GM18519 (cell line): ENCODE results near the gene TSPAN33.
A peak's percentile ranks its signal among the peaks of the same experiment; 100 is the strongest.
"Not testable (repeated sequence)": the region's sequence is repeated elsewhere in the genome, so short reads cannot be mapped to it uniquely, and the experiment has no call there.

Source experiments
- ATAC-seq: cut with Tn5 transposase; IDR thresholded peaks from one replicate; pipeline ENCODE4 v1.9.1; 2021; ENCODE audit warnings: mild to moderate bottlenecking, moderate library complexity; ENCODE audit not compliant: unreplicated experiment, low FRiP score

TSPAN33 gene

GRCh38 chr7:129169171-129169671, 24.7 kb downstream of the TSPAN33 start:
- no peak for ATAC-seq

DNA sequence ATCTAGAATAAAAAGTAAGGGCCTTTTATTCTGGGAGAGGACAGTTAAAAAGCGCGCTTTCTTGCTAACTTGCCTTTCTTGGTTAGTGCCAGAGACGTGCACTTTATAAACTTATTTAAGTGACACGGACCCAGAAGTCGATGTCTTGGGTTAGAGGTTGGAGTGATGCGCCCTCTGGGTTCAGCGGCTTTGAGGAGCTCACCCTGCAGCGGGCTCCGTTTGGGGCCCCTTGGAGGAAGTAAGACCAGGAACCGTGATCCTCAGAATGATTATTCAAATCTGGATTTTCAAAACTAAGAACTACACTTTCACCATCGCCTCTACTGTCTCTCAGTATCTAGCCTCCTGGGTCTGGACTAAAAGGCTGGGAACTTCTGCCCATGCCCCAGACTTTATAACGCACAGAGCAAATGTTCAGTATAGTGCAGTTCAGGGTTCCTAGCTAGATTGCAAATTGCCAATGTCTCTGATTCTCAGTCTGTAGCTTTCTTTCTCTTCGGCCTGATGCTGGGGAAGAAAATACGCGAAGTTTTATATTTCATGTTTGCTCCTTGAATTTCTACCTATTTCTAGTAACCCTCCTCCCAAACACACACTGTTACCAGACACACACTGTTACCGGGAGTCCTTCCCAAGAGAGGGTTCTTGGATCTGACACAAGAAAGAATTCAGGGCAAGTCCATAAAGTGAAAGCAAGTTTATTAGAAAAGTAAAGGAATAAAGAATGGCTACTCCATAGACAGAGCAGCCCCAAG, 25.4 kb downstream of the TSPAN33 start:
- peak; percentile 51 for ATAC-seq

DNA sequence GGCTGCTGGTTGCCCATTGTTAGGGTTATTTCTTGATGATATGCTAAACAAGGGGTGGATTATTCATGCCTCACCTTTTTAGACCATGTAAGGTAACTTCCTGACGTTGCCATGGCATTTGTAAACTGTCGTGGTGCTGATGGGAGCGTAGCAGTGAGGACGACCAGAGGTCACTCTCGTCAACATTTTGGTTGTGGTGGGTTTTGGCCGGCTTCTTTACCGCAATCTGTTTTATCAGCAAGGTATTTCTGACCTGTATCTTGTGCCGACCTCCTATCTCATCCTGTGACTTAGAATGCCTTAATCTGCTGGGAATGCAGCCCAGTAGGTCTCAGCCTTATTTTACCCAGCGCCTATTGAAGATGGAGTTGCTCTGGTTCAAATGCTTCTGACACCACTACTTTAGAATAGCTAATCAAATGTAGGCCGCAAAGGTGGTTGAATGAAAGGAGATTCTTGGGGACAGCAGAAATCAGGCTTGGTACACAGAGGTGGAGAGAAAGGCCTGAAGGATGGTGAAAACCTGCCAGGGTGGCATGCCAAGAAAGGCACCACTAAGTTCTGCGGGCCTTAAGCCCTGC, 26.0 kb downstream of the TSPAN33 start:
- ATAC-seq: no peak

GRCh38 chr7:129173861-129174260, 29.4 kb downstream of the TSPAN33 start:
- ATAC-seq: not testable (repeated sequence)

- ATAC-seq: no peak
Observed at GRCh38 chr7:129176916-129177710, 32.6 kb downstream of the TSPAN33 start.

GRCh38 chr7:129184981-129185670, 40.6 kb downstream of the TSPAN33 start:
- ATAC-seq: no peak

- no peak for ATAC-seq
Observed at GRCh38 chr7:129186749-129187260, 42.3 kb downstream of the TSPAN33 start.

DNA sequence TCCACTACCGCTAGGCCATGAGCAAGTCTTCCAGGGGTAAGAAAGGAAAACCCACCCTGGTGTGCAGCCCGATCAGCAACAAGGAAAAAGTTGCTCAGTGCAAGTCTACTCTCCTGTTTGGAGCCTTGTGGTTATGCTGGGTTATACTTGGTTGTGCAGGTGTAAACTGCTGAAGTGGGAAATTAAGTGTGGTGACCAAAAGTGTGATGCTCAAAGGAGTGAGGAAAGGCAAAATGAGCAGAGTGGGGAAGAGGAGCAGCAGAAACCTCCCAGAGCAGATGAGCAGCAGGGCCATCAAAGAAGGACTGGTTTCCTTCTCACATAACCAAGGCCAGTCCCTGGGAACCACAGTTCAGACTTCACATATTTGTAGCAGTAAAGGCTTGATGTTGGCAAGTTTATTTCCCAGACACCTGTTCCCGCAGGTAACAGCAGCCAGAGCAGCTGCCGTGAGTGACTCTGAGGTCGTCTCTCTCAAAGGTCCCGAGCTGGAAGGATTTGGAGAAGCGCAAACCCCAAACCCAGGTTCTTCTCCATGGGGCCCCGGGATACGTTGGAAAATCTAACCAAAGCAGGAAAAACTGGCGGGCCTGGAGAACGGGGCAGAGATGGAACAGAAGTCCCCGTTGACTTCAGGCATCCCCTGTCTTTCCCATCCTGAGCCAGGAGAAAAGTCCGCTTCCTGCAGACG, 43.3 kb downstream of the TSPAN33 start:
- no peak for ATAC-seq

DNA sequence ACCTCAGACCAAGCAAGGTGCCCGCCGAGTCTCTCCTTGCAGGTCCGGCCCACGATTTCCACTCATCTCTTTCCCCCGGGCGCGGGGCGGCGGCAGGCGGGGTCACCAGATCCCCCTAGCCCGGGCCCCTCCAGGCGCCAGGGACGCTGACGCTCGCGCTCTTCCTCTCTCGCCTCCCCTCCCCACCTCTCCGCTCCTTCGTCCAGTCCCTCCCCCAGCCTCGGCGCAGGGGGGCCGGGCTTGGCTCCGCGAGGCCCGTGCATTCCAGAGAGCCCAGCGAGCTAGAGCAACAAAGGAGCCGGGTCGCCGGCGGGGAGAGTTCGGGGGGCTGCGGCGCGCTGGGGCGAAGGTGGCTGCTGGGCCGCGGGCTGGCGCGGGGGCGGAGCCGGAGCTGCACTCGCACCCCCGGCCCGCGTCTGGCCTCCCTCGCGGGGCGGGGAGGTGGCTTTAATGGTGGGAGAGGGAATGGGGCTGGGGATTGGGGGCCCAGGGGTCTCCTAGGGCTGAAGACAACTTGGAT, 43.9 kb downstream of the TSPAN33 start, which contains the start of gene SMO:
Gene SMO, plus strand, starts transcription at position 262 of the 520 bp plus-strand sequence. CDS start 519 bp downstream, outside the sequence.
- ATAC-seq: no peak

DNA sequence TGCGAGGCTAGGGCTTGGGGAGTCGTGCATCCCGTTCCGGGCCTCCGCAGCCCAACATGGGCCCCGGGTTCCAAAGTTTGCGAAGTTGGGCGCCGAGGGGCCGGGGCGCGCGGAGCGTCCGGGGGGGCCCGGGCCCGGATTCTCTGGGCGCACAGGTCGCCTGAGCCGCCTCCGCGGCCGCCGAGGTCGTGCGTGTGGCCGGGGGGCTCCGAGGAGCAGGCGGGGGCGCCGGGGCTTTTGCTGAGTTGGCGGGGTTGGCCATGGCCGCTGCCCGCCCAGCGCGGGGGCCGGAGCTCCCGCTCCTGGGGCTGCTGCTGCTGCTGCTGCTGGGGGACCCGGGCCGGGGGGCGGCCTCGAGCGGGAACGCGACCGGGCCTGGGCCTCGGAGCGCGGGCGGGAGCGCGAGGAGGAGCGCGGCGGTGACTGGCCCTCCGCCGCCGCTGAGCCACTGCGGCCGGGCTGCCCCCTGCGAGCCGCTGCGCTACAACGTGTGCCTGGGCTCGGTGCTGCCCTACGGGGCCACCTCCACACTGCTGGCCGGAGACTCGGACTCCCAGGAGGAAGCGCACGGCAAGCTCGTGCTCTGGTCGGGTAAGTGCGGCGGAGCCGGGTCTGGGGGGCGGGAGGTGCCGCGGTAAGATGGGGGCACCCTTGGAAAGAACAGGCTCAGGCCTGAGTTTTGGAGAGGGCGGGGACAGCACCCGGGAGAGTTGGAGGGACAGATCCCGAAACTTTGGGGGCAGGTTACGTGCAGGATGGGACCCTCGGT, 44.6 kb downstream of the TSPAN33 start:
- ATAC-seq: no peak

- no peak for ATAC-seq
Observed at GRCh38 chr7:129189661-129190310, 45.3 kb downstream of the TSPAN33 start.

- no peak for ATAC-seq
Observed at GRCh38 chr7:129191272-129191671, 46.8 kb downstream of the TSPAN33 start.

- ATAC-seq: no peak
Observed at GRCh38 chr7:129193892-129194291, 49.4 kb downstream of the TSPAN33 start.

GRCh38 chr7:129197771-129198170, 53.3 kb downstream of the TSPAN33 start:
- ATAC-seq: no peak

DNA sequence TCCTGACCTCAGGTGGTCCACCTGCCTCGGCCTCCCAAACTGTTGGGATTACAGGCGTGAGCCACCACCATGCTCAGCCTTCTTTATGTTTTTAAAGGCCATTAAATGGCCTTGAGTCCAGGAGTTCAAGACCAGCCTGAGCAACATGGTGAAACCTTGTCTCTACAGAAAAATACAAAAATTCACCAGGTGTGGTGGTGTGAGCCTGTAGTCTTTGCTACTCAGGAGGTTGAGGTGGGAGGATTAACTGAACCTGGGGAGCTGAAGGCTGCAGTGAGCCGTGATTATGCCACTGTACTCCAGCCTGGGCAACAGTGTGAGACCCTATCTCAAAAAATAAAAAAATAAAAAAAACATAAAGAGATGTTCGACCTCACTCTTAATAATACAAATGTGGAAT, 54.9 kb downstream of the TSPAN33 start:
- ATAC-seq: no peak

DNA sequence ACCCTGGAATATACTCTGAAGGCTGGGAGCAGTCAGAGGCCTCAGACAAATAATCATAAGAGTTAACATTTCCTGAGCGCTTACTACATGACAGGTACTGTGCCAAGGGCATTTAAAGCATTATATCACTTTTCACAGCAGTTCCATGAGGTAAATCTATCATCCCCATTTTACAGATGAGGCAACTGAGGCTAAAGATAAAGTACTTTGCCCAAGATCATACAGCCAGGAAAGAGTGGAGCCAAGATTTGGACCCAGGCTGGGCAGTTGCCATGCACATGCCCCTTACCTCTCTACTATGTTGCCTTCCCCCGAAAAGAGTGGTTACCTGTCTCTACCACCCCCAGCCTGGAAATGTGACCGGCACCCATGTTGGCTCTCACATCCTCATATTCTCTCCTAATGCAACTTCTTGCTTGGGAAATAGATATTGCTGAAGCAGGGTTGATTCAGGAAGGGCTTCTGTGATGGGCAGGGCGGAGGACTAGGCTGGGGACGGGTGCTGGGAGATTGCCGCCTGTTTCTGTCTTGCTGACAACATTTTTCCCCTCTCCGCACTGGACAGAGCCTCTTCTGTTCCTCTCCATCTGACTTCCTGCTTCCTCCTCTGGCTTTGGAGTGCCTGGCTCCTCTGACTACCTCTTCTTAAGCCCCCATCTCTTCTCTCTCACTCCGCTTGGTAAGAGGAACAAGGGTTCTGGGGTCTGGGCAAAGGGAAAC, 57.7 kb downstream of the TSPAN33 start:
- no peak for ATAC-seq

- ATAC-seq: no peak
Observed at GRCh38 chr7:129203050-129203741, 58.7 kb downstream of the TSPAN33 start.
